HG03342 (cell line): ENCODE results near the gene TIMM23B.
"Not testable (repeated sequence)": the region's sequence is repeated elsewhere in the genome, so short reads cannot be mapped to it uniquely, and the experiment has no call there.

Source experiments
- ATAC-seq: cut with Tn5 transposase; IDR thresholded peaks from one replicate; pipeline ENCODE4 v1.9.1; 2021; ENCODE audit warnings: mild to moderate bottlenecking, moderate library complexity; ENCODE audit not compliant: unreplicated experiment

The TIMM23B gene

GRCh38 chr10:49972094-49972493, 30.2 kb downstream of the TIMM23B start:
- ATAC-seq: not testable (repeated sequence)

- not testable (repeated sequence) for ATAC-seq
Measured at GRCh38 chr10:49977756-49978155, 35.9 kb downstream of the TIMM23B start.

- ATAC-seq: not testable (repeated sequence)
Measured at GRCh38 chr10:49987207-49987606, 45.4 kb downstream of the TIMM23B start.

- ATAC-seq: not testable (repeated sequence)
Measured at GRCh38 chr10:49988376-49988775, 46.5 kb downstream of the TIMM23B start, which contains the start of gene AGAP6. TSS of gene AGAP6 (plus strand) at chr10:49988406. CDS start at chr10:49988716, 310 bp downstream.

GRCh38 chr10:49995321-49995720, 53.5 kb downstream of the TIMM23B start:
- not testable (repeated sequence) for ATAC-seq

- ATAC-seq: not testable (repeated sequence)
Measured at GRCh38 chr10:50014024-50014423, 72.2 kb downstream of the TIMM23B start.

- ATAC-seq: not testable (repeated sequence)
Measured at GRCh38 chr10:50015596-50016220, 73.9 kb downstream of the TIMM23B start.

GRCh38 chr10:50016926-50017325, 75.1 kb downstream of the TIMM23B start:
- ATAC-seq: not testable (repeated sequence)

- ATAC-seq: not testable (repeated sequence)
Measured at GRCh38 chr10:50017646-50018045, 75.8 kb downstream of the TIMM23B start.

- not testable (repeated sequence) for ATAC-seq
Measured at GRCh38 chr10:50019279-50019678, 77.4 kb downstream of the TIMM23B start.

GRCh38 chr10:50020451-50021024, 78.7 kb downstream of the TIMM23B start:
- ATAC-seq: not testable (repeated sequence)

GRCh38 chr10:50021646-50022045, 79.8 kb downstream of the TIMM23B start:
- ATAC-seq: no peak
